ENCODE measurements around the gene RTCB.
"Not testable (repeated sequence)": the region's sequence is repeated elsewhere in the genome, so short reads cannot be mapped to it uniquely, and the experiment has no call there.

The RTCB gene

GRCh38 chr22:32389685-32390084, 22.4 kb downstream of the RTCB start:
- DNase-seq (ENCODE audit: low read depth in 2 of 2): no peak

- DNase-seq (ENCODE audit: low read depth in 2 of 2): no peak
These were observed 26.4 kb downstream of the RTCB start for GRCh38 chr22:32385681-32386080.

GRCh38 chr22:32380991-32381390, 31.1 kb downstream of the RTCB start:
- DNase-seq (ENCODE audit: low read depth in 2 of 2): no peak

GRCh38 chr22:32378707-32379272, 33.3 kb downstream of the RTCB start:
- DNase-seq (ENCODE audit: low read depth in 2 of 2): no peak

- DNase-seq (ENCODE audit: low read depth in 2 of 2): no peak
These were observed 35.4 kb downstream of the RTCB start for GRCh38 chr22:32376681-32377080.

GRCh38 chr22:32375678-32376450, 36.2 kb downstream of the RTCB start:
- DNase-seq (ENCODE audit: low read depth in 2 of 2): no peak

GRCh38 chr22:32364210-32364609, 47.8 kb downstream of the RTCB start:
- no peak for DNase-seq (ENCODE audit: low read depth in 2 of 2)

- no peak for DNase-seq (ENCODE audit: low read depth in 2 of 2)
These were observed 50.8 kb downstream of the RTCB start for GRCh38 chr22:32361257-32361656.

- DNase-seq (ENCODE audit: low read depth in 2 of 2): not testable (repeated sequence)
These were observed 52.0 kb downstream of the RTCB start for GRCh38 chr22:32360096-32360495.

GRCh38 chr22:32357567-32357966, 54.5 kb downstream of the RTCB start, which contains the start of gene RFPL3:
Gene RFPL3, plus strand, starts transcription at chr22:32357867. Its CDS starts 205 bp downstream, at chr22:32358072.
- DNase-seq (ENCODE audit: low read depth in 2 of 2): not testable (repeated sequence)

GRCh38 chr22:32355760-32356159, 56.3 kb downstream of the RTCB start:
- DNase-seq (ENCODE audit: low read depth in 2 of 2): no peak

GRCh38 chr22:32354360-32355351, 57.4 kb downstream of the RTCB start:
- no peak for DNase-seq (ENCODE audit: low read depth in 2 of 2)

- no peak for DNase-seq (ENCODE audit: low read depth in 2 of 2)
These were observed 58.2 kb downstream of the RTCB start for GRCh38 chr22:32353840-32354239.

GRCh38 chr22:32353292-32353691, 58.8 kb downstream of the RTCB start:
- DNase-seq (ENCODE audit: low read depth in 2 of 2): no peak

GRCh38 chr22:32352681-32353080, 59.4 kb downstream of the RTCB start:
- no peak for DNase-seq (ENCODE audit: low read depth in 2 of 2)

- not testable (repeated sequence) for DNase-seq (ENCODE audit: low read depth in 2 of 2)
These were observed 60.2 kb downstream of the RTCB start for GRCh38 chr22:32351875-32352274.

- DNase-seq (ENCODE audit: low read depth in 2 of 2): no peak
These were observed 63.9 kb downstream of the RTCB start for GRCh38 chr22:32348031-32348611.

GRCh38 chr22:32343941-32344340, 68.1 kb downstream of the RTCB start:
- DNase-seq (ENCODE audit: low read depth in 2 of 2): no peak

GRCh38 chr22:32342977-32343376, 69.1 kb downstream of the RTCB start:
- DNase-seq (ENCODE audit: low read depth in 2 of 2): no peak

- no peak for DNase-seq (ENCODE audit: low read depth in 2 of 2)
These were observed 70.8 kb downstream of the RTCB start for GRCh38 chr22:32341122-32341740.

GRCh38 chr22:32340411-32340810, 71.6 kb downstream of the RTCB start:
- DNase-seq (ENCODE audit: low read depth in 2 of 2): no peak

Measured in stimulated activated CD4-positive, alpha-beta T cell treated with anti-CD3 and anti-CD28 coated beads, Interleukin-1b, Interleukin-23, amount 100 ng/mL, for 1 hour (primary cell).